GM21515 (cell line): ENCODE measurements around the gene PRR18.
A peak's percentile ranks its signal among the peaks of the same experiment; 100 is the strongest.

Experiments used
- ATAC-seq: cut with Tn5 transposase; IDR thresholded peaks from one replicate; pipeline ENCODE4 v1.9.1; 2021; ENCODE audit not compliant: unreplicated experiment

PRR18 gene

GRCh38 chr6:166277892-166278578 is 30.2 kb downstream of the PRR18 start:
- ATAC-seq: no peak

GRCh38 chr6:166277018-166277417 is 31.2 kb downstream of the PRR18 start:
- no peak for ATAC-seq

GRCh38 chr6:166275714-166276166 is 32.5 kb downstream of the PRR18 start:
- peak; percentile 85 for ATAC-seq

GRCh38 chr6:166274739-166275370 is 33.3 kb downstream of the PRR18 start:
- ATAC-seq: no peak

- no peak for ATAC-seq
Observed at GRCh38 chr6:166274163-166274562, 34.0 kb downstream of the PRR18 start.

DNA sequence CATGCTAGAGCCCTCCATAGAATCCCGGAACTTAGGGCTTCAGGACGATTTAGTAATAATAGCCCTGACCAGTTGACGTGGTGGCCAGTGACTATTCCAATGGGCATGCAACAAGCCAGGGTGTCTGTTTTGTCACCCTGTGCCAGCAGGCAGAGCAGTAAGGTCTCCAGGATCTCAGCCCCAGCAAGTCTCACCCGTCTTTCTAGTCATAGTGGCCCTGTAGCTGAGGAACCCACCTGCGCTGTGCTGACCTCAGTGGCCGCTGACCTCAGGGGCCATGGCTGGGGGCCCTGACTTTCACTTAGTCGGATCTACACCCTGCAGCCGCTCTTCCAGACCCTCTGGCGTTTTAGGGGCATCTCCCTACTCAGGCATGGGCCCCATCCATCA is 36.8 kb downstream of the PRR18 start:
- ATAC-seq: no peak

GRCh38 chr6:166270706-166271375 is 37.4 kb downstream of the PRR18 start:
- no peak for ATAC-seq

DNA sequence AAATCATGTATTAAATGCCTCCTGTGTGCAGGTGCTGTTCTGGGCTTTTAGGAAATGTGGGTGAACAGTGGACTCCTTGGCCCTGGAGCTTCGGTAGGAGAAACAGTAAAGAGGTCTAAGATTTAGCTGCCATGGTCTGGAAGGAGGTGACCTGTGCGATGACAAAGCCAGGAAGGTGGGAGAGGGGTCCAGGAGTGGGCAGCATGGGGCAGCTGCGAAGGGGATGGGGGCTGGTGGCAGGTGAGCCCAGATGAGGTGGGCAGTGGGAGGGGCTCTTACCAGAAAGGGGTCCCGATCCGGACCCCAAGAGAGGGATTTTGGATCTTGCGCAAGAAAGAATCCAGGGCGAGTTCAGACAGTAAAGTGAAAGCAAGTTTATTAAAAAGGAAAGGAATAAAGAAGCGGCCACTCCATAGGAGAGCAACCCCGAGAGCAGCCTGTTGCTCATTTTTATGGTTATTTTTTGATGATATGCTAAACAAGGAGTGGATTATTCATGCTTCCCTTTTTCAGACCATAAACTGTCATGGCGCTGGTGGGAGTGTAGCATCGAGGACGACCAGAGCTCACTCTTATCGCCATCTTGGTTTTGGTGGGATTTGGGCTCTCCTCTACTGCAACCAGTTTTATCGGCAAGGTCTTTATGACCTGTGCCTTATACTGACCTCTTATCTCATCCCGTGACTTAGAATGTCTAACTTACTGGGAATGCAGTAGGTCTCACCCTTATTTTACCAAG is 38.7 kb downstream of the PRR18 start:
- no peak for ATAC-seq

GRCh38 chr6:166268431-166268830 is 39.8 kb downstream of the PRR18 start:
- ATAC-seq: no peak

GRCh38 chr6:166267526-166267925 is 40.7 kb downstream of the PRR18 start:
- no peak for ATAC-seq

DNA sequence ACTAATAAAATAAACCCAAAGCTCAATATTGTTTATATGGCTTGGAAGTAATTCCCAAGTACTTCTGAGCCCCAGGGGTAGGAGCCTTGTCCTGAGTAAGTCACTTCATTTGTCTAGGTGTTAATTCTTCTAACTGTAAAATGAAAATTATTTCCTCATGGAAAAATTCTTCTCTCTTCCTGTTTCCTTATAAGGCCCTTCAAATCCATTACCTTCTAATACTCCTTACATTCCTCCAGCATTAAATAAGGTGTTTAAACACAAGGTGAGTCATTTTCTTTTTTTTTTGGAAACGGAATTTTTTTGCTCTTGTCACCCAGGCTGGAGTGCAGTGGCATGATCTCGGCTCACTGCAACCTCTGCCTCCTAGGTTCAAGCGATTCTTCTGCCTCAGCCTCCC is 41.9 kb downstream of the PRR18 start:
- no peak for ATAC-seq

GRCh38 chr6:166262743-166263515 is 45.3 kb downstream of the PRR18 start:
- ATAC-seq: no peak

- no peak for ATAC-seq
Observed at GRCh38 chr6:166259296-166259977, 48.8 kb downstream of the PRR18 start.

- ATAC-seq: peak; percentile 59
Observed at GRCh38 chr6:166258854-166259276, 49.3 kb downstream of the PRR18 start.

- ATAC-seq: no peak
Observed at GRCh38 chr6:166257911-166258318, 50.3 kb downstream of the PRR18 start.
